ENCODE data around the gene GDPD3.

GRCh38 chr16:30121741-30122571, 8.6 kb upstream of the GDPD3 start:
- no peak for TF ChIP-seq CTCF (IDR thresholded peaks at IDR 0.05; ENCODE audit: low read depth, low read length, poor library complexity, severe bottlenecking)
- no peak for TF ChIP-seq EZH2phosphoT487 (IDR thresholded peaks at IDR 0.05; ENCODE audit: borderline replicate concordance, low read length)
